ENCODE measurements around the gene TESK1. TPM values are rescaled to one million over a fixed set of nuclear protein-coding genes. Genes with fewer than 3 reads are reported as not detected.

The TESK1 gene, protein sequence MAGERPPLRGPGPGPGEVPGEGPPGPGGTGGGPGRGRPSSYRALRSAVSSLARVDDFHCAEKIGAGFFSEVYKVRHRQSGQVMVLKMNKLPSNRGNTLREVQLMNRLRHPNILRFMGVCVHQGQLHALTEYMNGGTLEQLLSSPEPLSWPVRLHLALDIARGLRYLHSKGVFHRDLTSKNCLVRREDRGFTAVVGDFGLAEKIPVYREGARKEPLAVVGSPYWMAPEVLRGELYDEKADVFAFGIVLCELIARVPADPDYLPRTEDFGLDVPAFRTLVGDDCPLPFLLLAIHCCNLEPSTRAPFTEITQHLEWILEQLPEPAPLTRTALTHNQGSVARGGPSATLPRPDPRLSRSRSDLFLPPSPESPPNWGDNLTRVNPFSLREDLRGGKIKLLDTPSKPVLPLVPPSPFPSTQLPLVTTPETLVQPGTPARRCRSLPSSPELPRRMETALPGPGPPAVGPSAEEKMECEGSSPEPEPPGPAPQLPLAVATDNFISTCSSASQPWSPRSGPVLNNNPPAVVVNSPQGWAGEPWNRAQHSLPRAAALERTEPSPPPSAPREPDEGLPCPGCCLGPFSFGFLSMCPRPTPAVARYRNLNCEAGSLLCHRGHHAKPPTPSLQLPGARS
- polyA plus RNA-seq (ENCODE audit: insufficient read length in 10 of 10): 10 to 100 TPM; 30.3 to 41.7 (median 33.7) TPM
- long read RNA-seq, donor 1, transcript TESK1-201 (10 exons, 2,421 nt): major isoform, 5 of 20 reads
- long read RNA-seq, donor 1, partial matches to known transcripts: 13 of 20 reads
- long read RNA-seq, donor 1, other reads (novel, unspliced or antisense): 0 of 20 reads
- long read RNA-seq, donor 2, transcript TESK1-201 (10 exons, 2,421 nt): major isoform, 7 of 7 reads
- long read RNA-seq, donor 2, partial matches to known transcripts: 0 of 7 reads
- long read RNA-seq, donor 2, other reads (novel, unspliced or antisense): 0 of 7 reads
- long read RNA-seq, donor 3: 0 reads
- long read RNA-seq, donor 4, transcript TESK1-201 (10 exons, 2,421 nt): major isoform, 6 of 12 reads
- long read RNA-seq, donor 4, partial matches to known transcripts: 5 of 12 reads
- long read RNA-seq, donor 4, other reads (novel, unspliced or antisense): 0 of 12 reads
- long read RNA-seq, donor 5, transcript TESK1-201 (10 exons, 2,421 nt): major isoform, 6 of 33 reads
- long read RNA-seq, donor 5, partial matches to known transcripts: 27 of 33 reads
- long read RNA-seq, donor 5, other reads (novel, unspliced or antisense): 0 of 33 reads
- long read RNA-seq, donor 6, transcript TESK1-201 (10 exons, 2,421 nt): major isoform, 7 of 8 reads
- long read RNA-seq, donor 6, partial matches to known transcripts: 0 of 8 reads
- long read RNA-seq, donor 6, other reads (novel, unspliced or antisense): 0 of 8 reads
- long read RNA-seq, donor 7, partial matches to known transcripts: 0 of 5 reads
- long read RNA-seq, donor 7, other reads (novel, unspliced or antisense): 0 of 5 reads
- long read RNA-seq, donor 8, partial matches to known transcripts: 0 of 4 reads
- long read RNA-seq, donor 8, other reads (novel, unspliced or antisense): 0 of 4 reads
- long read RNA-seq, donor 9: 0 reads

DNA sequence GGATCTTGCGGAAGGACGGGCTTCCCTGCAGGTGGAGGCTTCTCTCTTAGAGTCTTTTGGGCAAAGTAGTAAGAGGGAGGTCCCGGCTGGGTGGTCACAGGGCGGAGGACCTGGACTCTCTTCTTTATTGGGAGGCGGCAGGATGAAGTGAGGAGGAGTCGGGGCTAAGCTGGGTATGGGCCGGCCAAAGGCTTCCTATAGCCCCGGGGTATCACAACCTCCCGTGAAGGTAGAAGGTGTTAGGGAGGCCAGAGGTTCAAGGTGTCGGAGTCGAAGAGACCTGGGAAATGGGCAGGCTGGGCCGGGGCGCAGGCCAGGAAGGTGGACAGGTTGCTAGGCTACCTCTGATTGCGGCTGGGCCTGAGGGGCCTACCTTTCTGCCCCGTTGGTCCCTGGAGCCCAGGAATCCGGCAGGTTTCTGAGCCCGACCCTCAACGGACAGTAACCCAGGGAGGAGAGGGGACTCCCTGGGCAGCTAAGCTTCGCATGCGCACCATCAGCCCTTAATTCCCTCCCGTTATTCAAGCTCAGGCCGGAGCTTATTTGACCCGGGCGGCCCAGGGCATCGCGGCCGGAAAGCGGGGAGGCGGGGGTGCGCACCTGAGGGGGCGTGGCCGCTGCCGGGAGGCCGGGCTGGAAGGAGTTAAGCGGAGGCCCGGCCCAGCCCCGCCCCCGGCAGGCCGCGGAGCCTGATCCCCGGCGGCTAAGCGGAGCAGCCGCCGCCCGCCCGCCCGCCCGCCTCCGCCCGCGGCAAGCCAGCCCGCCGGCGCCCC lies at the start of gene TESK1:
Gene TESK1, plus strand, starts transcription at position 685 of the 773 bp plus-strand sequence. CDS start 358 bp downstream, outside the sequence.
- DNase-seq: peak; percentile 35 to 87 (median 70)

DNA sequence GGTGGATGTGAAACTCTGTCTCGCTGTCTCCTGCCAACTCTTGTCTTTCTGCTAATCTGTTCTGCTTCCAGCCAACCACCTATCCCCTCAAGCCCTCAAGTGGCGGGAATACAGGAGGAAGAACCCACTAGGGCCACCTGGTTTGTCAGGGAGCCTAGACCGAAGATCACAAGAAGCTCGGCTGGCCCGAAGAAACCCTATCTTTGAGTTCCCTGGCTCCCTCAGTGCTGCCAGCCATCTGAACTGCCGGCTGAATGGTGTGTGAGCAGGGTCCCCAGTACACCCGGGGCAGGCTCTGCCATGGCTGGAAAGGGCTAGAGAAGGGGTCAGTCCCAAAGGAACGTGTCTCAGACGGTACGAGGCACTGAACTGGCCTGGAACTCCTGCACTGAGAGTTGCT lies 49.2 kb upstream of the TESK1 start:
- DNase-seq: no peak

DNA sequence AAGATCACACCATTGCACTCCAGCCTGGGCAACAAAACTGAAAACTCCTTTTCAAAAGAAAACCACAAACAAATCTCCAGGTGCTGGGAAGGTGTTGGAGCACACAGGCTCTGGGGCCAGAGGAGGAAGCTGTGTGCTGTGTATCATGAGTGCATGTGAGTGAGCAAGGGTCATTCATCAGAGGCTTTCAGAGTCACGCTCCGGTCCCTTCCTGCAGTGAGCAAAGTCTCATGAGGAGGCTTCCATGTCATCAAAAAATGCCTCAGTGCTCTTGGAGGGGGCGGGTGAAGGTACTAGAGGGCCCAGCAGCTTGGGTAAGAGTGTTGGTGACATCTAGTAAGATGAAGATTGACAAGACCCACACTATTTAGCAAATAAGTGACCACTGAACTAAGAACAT lies 48.3 kb upstream of the TESK1 start:
- DNase-seq: no peak

DNA sequence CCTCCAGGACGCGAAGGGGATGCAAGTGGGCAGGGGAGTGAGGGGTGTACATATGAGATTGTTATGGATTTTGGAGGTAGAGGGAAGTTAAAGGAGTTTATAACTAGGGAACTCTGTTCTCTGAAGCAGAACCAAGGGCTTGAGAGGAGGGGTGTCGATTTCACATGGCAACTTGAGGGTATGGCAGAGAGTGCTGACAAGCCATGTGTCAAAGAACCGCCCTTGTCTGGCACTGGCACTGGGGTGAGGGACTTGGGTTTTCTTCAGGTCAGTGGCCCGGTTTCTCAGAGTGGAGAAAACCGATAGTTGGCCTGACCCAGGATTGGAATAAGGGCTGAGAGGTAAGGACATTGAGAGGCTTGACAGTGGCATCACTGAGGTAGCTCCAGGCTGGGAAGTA lies 47.7 kb upstream of the TESK1 start:
- no peak for DNase-seq

DNA sequence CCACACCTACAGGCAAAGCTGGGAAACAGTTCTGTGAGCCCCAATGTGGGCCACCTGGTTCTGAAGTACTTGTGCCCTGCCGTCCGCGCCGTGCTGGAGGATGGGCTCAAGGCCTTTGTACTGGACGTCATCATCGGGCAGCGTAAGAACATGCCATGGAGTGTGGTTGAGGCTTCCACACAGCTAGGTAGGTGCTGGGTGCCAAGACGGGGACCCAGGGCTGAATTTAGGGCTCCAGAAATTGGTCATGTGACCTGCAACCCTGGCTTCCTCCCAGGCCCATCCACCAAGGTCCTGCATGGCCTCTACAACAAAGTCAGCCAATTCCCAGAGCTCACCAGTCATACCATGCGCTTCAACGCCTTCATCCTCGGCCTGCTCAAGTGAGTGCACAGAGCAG lies 46.9 kb upstream of the TESK1 start:
- DNase-seq: no peak

DNA sequence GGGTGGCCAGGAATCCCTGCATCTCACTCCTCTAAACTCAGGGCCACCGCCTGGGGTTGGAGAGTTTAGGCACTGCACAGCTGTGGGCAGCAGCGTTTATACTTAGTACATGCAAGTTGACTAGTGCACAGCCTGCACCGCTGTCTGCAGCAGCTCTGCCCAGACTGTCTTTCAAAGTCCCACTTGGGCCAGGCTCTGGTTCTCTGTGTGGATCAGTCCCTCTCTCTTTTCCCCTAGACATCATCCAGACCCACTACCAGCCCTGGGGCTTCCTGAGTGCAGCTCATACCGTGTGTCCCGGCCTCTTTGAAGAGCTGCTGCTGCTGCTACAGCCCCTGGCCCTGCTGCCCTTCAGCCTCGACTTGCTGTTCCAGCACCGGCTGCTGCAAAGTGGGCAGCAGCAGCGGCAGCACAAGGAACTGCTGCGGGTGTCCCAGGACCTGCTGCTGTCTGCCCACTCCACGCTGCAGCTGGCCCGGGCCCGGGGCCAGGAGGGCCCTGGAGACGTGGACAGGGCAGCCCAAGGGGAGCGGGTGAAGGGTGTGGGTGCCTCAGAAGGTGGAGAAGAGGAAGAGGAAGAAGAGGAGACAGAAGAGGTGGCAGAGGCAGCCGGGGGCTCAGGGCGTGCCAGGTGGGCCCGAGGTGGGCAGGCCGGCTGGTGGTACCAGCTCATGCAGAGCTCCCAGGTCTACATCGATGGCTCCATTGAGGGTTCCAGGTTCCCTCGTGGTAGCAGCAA lies 45.1 kb upstream of the TESK1 start:
- DNase-seq: no peak

DNA sequence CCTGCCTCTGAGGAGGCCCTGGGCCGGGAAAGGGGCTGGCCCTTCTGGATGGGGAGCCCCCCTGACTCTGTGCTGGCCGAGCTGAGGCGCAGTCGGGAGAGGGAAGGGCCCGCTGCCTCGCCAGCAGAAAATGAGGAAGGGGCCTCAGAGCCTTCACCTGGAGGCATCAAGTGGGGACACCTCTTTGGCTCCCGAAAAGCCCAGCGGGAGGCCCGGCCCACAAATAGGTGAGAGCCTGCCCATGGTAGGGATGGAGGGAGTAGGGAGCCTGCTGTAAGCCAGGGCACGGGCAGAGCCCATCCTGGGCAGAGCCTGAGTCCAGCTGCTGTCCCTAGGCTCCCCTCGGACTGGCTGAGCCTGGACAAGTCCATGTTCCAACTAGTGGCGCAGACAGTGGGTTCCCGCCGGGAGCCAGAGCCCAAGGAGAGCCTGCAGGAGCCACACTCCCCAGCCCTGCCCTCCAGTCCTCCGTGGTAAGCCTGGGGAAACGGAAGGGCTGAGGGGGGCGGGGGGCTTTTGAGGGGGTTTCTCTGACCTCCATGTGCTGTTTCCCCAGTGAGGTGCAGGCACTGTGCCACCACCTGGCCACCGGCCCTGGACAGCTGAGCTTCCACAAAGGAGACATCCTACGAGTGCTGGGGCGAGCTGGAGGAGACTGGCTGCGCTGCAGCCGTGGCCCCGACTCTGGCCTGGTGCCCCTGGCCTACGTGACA lies 44.3 kb upstream of the TESK1 start:
- DNase-seq: peak in 1 of 3 donors; percentile 46

DNA sequence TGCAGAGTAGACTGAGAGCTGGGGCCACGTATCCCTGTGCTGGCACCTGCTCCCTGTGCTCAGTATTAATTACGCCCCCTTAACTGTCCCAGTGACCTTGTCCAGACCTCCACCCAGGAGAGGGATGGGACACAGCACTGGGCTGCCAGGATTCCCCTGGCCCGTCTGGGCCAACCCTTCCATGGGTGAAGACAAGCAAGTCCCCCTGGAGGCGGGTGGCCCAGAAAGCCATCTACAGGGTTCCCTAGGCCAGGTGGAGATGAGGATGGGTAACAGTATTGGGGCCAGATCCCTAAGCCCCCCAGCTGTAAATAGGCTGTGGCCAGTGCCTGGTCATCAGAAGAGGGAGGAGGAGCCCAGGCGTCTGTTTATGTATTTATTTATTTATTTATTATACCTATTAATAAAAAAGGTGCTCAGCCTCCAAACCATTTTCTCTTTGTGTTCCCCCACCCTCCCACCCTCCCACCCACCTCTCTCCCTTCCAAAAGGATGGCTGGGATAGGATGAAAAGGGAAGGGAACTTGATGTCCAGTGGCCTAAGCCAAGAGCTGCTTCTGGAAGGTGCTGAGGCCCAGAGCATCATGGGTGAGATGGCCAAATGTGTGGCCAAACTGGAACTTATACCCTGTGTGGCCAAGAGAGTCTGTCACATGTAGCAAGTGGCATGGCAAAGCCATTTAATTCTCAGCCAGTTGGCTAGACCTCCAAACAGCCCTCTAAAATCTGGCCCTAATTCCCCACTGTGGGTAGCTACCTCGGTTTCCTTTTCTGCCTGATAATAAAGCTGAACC lies 43.4 kb upstream of the TESK1 start:
- DNase-seq: no peak

DNA sequence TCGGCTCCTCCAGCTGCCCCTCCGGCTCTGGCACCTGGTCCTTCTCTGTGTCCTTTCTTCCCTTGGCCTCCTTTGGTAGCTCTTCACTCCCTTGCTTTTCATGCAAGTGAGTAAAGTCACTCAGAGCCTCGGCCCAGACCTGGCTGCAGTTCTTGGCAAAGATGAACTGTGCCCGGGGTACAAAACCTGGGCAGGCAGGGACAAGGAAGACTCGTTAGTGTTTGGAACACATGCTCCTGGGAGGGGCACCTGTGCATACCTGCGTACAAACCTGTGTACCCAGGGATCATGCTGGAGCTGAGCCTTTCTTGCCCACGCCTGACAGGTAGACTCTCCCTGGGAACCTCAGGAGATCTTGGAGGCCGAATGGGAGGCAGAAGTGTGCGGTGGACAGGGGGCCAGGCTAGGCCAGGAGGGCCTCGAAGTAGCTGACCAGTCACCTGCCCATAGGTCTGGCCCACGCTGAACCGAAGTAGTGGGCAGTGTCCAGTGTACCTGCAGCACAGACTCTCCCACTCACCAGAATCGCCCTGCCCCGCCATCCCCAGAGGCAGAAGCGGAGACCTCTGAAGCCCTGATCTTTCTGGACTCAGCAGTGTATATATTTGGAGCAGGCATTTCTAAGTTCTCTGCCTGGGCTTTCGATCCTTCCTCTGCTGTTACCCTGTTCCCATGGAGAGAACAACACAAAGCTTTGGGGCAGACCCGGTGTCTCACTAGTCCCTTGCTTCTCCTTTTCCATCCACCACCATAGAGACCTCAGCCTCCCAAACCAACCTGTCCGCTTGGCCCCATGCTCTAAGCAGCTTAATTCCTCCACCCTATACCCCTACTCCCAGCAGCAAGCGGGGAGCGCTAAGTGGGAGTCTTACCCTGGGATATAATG lies 41.9 kb upstream of the TESK1 start:
- peak in 1 of 3 donors; percentile 50 for DNase-seq

DNA sequence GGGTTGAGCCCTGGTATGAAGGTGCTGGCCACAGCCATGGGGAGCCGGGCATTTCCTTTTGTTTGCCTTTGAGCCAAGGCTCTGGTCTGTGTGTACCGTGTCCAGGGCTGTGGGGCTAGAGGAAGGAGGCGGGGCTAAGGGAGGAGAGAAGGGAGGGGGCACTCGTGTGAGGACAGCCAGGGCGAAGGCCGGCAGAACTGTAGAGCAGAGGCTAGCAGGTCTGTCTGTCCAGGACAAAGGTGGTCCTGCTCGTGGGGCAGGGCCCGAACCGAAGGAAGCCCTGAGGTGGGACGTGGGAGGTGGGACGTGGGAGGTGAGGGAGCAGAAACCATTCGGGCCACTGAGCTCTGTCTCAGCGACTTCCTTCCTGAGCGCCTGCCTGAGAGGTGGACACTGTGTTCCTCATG lies 41.3 kb upstream of the TESK1 start:
- peak in 1 of 3 donors; percentile 49 for DNase-seq

DNA sequence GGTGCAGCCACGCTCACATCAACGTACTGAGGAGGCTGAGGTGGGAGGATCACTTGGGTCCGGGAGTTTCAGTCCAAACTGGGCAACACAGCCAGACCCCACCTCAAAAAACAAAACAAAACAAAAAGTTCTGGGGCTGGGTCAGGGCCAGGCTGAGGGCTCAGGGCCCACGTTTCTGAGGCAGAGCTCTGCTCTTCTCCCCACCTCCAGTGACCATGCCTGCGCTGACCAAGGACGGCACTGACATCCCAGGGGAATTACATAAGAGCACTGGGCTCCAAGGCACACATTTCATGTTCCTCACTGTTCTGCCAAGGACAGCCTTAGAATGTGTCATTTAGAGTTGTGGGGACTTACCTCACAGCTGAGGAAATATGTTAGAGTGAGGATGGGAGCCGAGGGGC lies 40.4 kb upstream of the TESK1 start:
- DNase-seq: no peak

DNA sequence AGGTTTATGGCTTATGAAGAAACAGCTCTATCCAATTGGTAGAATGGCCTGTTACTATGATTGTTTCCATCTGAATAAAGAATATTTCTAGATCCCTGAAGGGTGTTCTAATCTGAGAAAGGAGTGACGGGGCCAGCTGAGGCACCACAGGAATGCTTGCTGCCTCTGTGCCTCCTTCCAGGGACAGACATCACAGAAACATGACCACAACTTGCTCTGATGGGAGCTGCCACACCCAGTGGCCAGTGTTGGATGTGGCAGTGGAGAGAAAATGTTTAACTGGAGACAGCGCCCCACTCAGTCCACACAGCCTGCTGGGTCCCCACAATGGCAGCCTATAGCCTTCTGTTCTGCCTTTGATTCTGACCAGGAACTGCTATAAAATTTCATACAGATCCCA lies 38.6 kb upstream of the TESK1 start:
- DNase-seq: peak in 1 of 3 donors; percentile 48

DNA sequence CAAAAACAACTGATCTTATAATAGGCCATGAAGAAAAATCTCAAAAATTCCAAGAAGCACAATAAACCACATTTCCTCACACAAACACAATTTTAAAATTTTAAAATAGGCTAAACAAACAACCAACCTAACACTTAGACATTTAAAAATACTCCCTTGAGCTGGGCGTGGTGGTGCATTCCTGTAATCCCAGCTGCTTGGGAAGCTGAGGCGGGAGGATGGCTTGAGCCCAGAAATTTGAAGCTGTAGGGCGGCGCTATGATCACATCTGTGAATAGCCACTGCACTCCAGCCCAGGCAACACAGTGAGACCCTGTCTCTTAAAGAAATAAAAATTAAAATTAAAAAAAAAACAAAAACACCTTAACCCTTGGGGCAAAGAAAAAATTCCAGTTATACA lies 36.9 kb upstream of the TESK1 start:
- no peak for DNase-seq

DNA sequence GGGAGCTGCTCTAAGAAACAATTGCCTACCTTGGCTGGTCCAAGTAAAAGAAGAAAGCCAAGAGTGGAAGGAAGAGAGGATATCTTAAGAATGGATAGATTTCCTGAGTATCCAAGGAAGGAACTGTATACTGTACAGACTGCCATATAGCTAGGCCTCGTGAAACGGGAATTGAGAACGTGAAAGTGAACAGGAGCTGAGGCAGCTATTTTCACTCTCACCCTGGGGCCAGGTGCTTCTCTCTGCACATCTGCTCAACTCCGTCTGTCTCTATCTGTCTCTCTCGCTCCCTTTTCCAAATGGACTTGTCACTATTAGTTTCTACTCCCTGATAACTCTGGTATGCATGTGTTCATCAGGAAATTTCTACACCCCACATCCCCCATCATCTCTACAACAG lies 35.9 kb upstream of the TESK1 start:
- DNase-seq: no peak

DNA sequence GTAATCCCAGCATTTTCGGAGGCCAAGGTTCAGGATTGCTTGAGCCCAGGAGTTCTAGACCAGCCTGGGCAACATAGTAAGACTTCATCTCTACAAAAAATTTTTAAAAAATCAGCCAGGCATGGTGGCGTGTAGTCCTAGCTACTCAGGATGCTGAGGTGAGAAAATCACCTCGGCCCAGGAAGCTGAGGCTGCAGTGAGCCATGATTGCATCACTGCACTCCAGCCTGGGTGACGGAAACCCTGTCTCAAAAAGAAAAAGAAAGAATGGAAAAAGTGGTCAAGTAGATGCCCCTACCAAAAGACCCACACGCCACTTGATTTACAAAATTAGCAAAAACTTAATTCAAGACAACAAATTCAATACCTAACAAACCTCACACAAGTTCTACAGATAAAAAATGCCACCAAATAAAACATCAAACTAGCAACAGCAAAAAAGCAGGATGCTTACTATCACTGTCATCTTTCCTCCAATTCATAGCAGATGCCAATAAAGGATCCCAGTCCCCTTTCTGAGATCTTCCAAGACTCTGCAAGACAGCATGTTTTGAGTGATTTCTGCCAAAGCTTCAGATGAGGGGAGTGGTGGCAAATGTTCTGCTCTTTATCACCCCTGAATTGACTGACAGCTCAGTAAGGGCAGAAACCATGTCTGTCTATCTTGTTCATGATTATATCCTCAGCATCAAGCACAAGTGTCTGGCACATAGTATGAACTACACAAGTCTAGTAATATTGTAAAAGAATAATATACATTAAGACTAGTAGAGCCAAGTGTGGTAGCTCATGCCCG lies 34.2 kb upstream of the TESK1 start:
- no peak for DNase-seq

DNA sequence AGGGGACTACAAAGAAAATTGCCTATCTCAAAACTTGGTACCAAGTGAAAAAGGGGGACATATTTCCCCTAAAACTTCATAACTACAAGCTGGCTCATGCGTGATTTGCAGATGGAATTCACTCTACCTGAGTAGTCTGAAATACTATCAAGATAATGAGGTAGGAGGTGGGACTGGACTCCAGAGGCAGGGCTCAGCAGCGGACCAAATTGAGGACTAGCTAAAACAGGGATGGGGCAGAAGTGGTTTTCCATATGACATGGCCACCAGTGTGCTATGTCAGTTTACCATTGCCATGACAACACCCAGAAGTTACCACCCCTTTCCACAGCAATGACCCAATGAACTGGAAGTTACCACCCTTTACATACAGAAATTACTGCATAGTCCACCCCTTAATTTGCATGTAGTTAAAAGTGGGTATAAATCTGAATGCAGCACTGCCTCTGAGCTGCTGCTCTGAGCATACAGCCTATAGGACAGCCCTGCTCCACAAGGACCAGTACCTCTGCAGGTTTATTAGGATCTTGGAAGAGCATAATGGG lies 30.4 kb upstream of the TESK1 start:
- no peak for DNase-seq
